Liver (tissue), 2 donors: ENCODE results near the gene RGS12.

Experiments
- CTCF ChIP-seq: fragments of 150-350 bp; IDR thresholded peaks from 2 replicates; pipeline ENCODE4 v1.5.1; 2017; ENCODE audit warnings: improper control_type of control experiment, low read depth, low read length; ENCODE audit not compliant: missing input control
- YY1 ChIP-seq: IDR thresholded peaks from 2 replicates; pipeline ENCODE4 v1.6.1; 2016; ENCODE audit warnings: antibody characterized with exemption, mild to moderate bottlenecking
- donor health status: healthy.

GRCh38 chr4:3295837-3296624 is 3.2 kb downstream of the RGS12 start:
- TF ChIP-seq CTCF (no peak), YY1 (no peak)
